SK-N-SH treated with all-trans-retinoic acid at 6 μM for 48 hours (cell line): Measurements from ENCODE around the gene CHAF1A.

Experiments used
- ATAC-seq: fragments of 200-7000 bp; cut with Tn5 transposase; 3 replicates; pipeline ENCODE4 v1.9.1; 2020; ENCODE audit warnings: mild to moderate bottlenecking, moderate library complexity
- ARNTL ChIP-seq: fragments of 450-650 bp; formaldehyde crosslinking; IDR thresholded peaks from 2 replicates; pipeline ENCODE4 v1.5.0; 2020; ENCODE audit warnings: low read depth, mild to moderate bottlenecking, moderate library complexity, borderline replicate concordance
- BACH2 ChIP-seq: fragments of 250-450 bp; sonication (Bioruptor Pico); IDR thresholded peaks from 2 replicates; pipeline ENCODE4 v1.9.0; 2021; ENCODE audit warnings: mild to moderate bottlenecking, borderline replicate concordance
- CREB5 ChIP-seq: fragments of 250-450 bp; sonication (Bioruptor Pico); IDR thresholded peaks from 2 replicates; pipeline ENCODE4 v1.5.1; 2020; ENCODE audit warnings: low read depth, mild to moderate bottlenecking, moderate library complexity
- CSRNP3 ChIP-seq: fragments of 250-450 bp; sonication (Bioruptor Pico); IDR thresholded peaks from 2 replicates; pipeline ENCODE4 v1.5.1; 2021; ENCODE audit warnings: mild to moderate bottlenecking, moderate library complexity
- ESRRG ChIP-seq: fragments of 250-450 bp; sonication (Bioruptor Pico); IDR thresholded peaks from 2 replicates; pipeline ENCODE4 v1.6.1; 2021; ENCODE audit warnings: mild to moderate bottlenecking
- GLIS3 ChIP-seq: fragments of 250-450 bp; sonication (Bioruptor Pico); IDR thresholded peaks from 2 replicates; pipeline ENCODE4 v1.5.0; 2020; ENCODE audit warnings: mild to moderate bottlenecking, moderate library complexity
- ISL1 ChIP-seq: fragments of 250-450 bp; sonication (Bioruptor Pico); IDR thresholded peaks from 2 replicates; pipeline ENCODE4 v2.1.2; 2022; ENCODE audit warnings: mild to moderate bottlenecking, moderate library complexity
- OSR1 ChIP-seq: fragments of 250-450 bp; sonication (Bioruptor Pico); IDR thresholded peaks from 2 replicates; pipeline ENCODE4 v1.8.0; 2022; ENCODE audit warnings: moderate library complexity, mild to moderate bottlenecking, inconsistent platforms
- PATZ1 ChIP-seq: fragments of 250-450 bp; sonication (Bioruptor Pico); IDR thresholded peaks from 2 replicates; pipeline ENCODE4 v1.8.0; 2020; ENCODE audit warnings: mild to moderate bottlenecking, moderate library complexity, borderline replicate concordance
- POU6F1 ChIP-seq: fragments of 250-450 bp; sonication (Bioruptor Pico); IDR thresholded peaks from 2 replicates; pipeline ENCODE4 v1.8.0; 2021; ENCODE audit warnings: low read depth, mild to moderate bottlenecking, moderate library complexity, borderline replicate concordance
- PPARA ChIP-seq: fragments of 250-450 bp; sonication (Bioruptor Pico); IDR thresholded peaks from 2 replicates; pipeline ENCODE4 v1.5.0; 2020; ENCODE audit warnings: mild to moderate bottlenecking, borderline replicate concordance
- RARB ChIP-seq: fragments of 250-450 bp; sonication (Bioruptor Pico); IDR thresholded peaks from 2 replicates; pipeline ENCODE4 v1.8.0; 2021; ENCODE audit warnings: mild to moderate bottlenecking, moderate library complexity
- SNAI2 ChIP-seq: fragments of 250-450 bp; sonication (Bioruptor Pico); IDR thresholded peaks from 2 replicates; pipeline ENCODE4 v1.5.0; 2020; ENCODE audit warnings: mild to moderate bottlenecking, moderate library complexity
- TCF4 ChIP-seq: fragments of 250-450 bp; sonication (Bioruptor Pico); IDR thresholded peaks from 2 replicates; pipeline ENCODE4 v1.8.0; 2021; ENCODE audit warnings: mild to moderate bottlenecking, moderate library complexity, borderline replicate concordance
- TOX ChIP-seq: fragments of 250-450 bp; sonication (Bioruptor Pico); IDR thresholded peaks from 2 replicates; pipeline ENCODE4 v1.8.0; 2021; ENCODE audit warnings: mild to moderate bottlenecking, moderate library complexity, borderline replicate concordance
- ZC3H10 ChIP-seq: fragments of 250-450 bp; sonication (Bioruptor Pico); IDR thresholded peaks from 2 replicates; pipeline ENCODE4 v1.5.1; 2021; ENCODE audit warnings: mild to moderate bottlenecking, moderate library complexity
- ZFP30 ChIP-seq: fragments of 450-650 bp; formaldehyde crosslinking; IDR thresholded peaks from 2 replicates; pipeline ENCODE4 v1.5.0; 2022; ENCODE audit warnings: mild to moderate bottlenecking, moderate library complexity
- ZNF565 ChIP-seq: fragments of 450-650 bp; formaldehyde crosslinking; conservative IDR thresholded peaks from 2 replicates; pipeline ENCODE4 v1.5.0; 2020; ENCODE audit warnings: low read depth, mild to moderate bottlenecking, moderate library complexity
- ZNF70 ChIP-seq: fragments of 450-650 bp; formaldehyde crosslinking; IDR thresholded peaks from 2 replicates; pipeline ENCODE4 v1.5.0; 2020; ENCODE audit warnings: mild to moderate bottlenecking, moderate library complexity
- ZNF8 ChIP-seq: fragments of 450-650 bp; formaldehyde crosslinking; IDR thresholded peaks from 2 replicates; pipeline ENCODE4 v1.5.0; 2020; ENCODE audit warnings: mild to moderate bottlenecking, moderate library complexity

CHAF1A gene

GRCh38 chr19:4429771-4430171, 27.3 kb downstream of the CHAF1A start (continued):
- TF ChIP-seq CSRNP3 = no peak

GRCh38 chr19:4430760-4431159, 28.3 kb downstream of the CHAF1A start:
- TF ChIP-seq TCF4 (CRISPR knock-in tag) (no peak), ESRRG (CRISPR knock-in tag) (no peak), ARNTL (no peak), CSRNP3 (no peak), ZC3H10 (CRISPR knock-in tag) (no peak), PPARA (CRISPR knock-in tag) (no peak), RARB (CRISPR knock-in tag) (no peak)
- no peak for ATAC-seq

- no peak for TF ChIP-seq TCF4 (CRISPR knock-in tag)
- no peak for TF ChIP-seq PPARA (CRISPR knock-in tag)
- no peak for TF ChIP-seq CSRNP3
- TF ChIP-seq PATZ1 = no peak
- no peak for TF ChIP-seq ZFP30 (CRISPR knock-in tag)
- no peak for TF ChIP-seq ESRRG (CRISPR knock-in tag)
- no peak for TF ChIP-seq ZNF70 (CRISPR knock-in tag)
- TF ChIP-seq GLIS3 (CRISPR knock-in tag) = no peak
- TF ChIP-seq BACH2 = no peak
- no peak for TF ChIP-seq TOX (CRISPR knock-in tag)
- TF ChIP-seq CREB5 (CRISPR knock-in tag) = no peak
- TF ChIP-seq ZNF565 (CRISPR knock-in tag) = no peak
- no peak for TF ChIP-seq POU6F1 (CRISPR knock-in tag)
- no peak for TF ChIP-seq OSR1 (CRISPR knock-in tag)
- TF ChIP-seq ZNF8 (CRISPR knock-in tag) = no peak
- ATAC-seq = no peak
Measured at GRCh38 chr19:4431296-4431695, 28.9 kb downstream of the CHAF1A start.

- ATAC-seq = no peak
- TF ChIP-seq GLIS3 (CRISPR knock-in tag) (no peak), CSRNP3 (no peak), PPARA (CRISPR knock-in tag) (no peak), TCF4 (CRISPR knock-in tag) (no peak), ISL1 (CRISPR knock-in tag) (no peak), POU6F1 (CRISPR knock-in tag) (no peak), ZNF8 (CRISPR knock-in tag) (no peak), SNAI2 (CRISPR knock-in tag) (no peak), OSR1 (CRISPR knock-in tag) (no peak)
Measured at GRCh38 chr19:4431808-4432674, 29.6 kb downstream of the CHAF1A start.
